ENCODE data around the gene FANCL.
A peak's percentile ranks its signal among the peaks of the same experiment; 100 is the strongest.
"Not testable (repeated sequence)": the region's sequence is repeated elsewhere in the genome, so short reads cannot be mapped to it uniquely, and the experiment has no call there.

FANCL gene

DNA sequence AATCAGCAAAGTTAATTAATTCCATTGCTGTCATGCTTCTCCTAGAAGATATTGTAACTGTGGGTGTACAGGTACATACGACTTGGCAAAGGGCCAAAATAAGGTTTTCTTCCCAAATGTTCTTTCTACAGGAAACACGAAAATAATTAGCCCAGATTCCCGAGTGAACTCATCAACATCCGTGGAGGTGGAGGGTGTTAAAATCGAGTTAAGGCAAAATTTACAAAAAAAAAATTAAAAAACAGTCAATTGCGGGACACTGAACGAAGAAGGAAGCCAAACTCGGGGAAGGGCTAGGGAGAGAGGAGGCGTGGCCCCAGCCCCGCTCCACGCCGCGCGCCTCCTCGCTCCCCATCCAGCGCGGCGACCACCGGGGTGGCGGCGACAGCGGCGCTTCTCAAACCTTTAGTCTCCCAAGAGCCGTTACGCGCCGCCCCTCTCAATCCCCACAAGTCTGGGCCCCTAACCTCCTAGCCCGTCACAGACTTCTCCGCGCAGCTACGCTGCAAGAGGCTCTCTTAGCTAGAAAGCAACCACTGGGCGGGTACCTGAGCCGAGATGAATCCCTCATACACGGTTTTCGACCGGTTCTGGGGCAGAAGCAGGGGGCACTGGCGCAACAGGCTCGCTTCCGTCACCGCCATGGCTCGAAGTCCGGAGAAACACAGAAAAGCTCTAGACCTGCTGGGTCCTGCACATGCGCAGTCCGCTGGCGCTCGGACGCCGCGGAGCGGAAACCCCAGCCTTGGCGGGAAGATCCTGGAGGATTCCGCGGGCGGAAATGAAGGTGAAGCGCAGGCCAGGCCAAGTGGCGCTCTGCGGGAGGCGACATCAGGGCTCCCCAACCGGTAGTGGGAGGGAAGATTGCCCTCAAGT lies at the start of gene FANCL:
FANCL (minus strand) TSS at position 656 of the 876 bp plus-strand sequence; CDS start at position 644, 12 bp downstream.
- DNase-seq, result peak; percentile 88 to 90

GRCh38 chr2:58289029-58289428 lies 47.9 kb upstream of the FANCL start:
- no peak for DNase-seq

- DNase-seq, result no peak
These were observed 42.8 kb upstream of the FANCL start for GRCh38 chr2:58283931-58284330.

DNA sequence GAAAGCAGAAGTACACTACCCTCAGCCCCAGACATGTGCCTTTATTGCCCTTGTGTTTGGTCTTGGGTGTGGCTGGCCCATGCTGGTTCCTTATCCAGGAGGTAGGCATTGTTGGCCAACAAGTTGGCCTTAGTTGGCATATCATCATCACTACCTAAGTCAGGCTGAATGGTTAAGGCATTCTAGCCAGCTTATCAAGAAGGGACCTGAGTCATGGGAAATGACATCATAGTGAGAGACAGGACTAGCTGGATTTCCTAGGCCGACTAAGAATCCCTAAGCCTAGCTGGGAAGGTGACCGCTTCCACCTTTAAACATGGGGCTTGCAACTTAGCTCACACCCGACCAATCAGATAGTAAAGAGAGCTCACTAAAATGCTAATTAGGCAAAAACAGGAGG lies 34.0 kb upstream of the FANCL start:
- DNase-seq, result not testable (repeated sequence)

DNA sequence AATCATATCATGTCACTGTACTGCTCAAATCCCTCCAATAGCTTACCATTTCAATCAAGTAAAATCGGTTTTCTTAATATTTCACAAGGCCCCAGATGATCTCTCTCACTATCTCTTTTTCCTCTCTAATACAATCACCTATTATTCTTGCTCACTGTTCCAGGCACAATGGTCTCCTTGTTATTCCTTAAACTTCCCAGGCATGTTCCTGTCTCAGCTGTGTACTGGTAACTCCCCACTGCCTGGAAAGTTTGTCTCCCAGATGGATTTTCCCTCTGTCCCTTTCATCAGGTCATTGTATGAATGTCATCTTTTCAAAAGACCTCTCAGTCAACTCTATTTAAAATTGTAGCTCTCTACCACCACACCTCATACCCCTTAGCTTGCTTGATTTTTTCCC lies 30.7 kb upstream of the FANCL start:
- no peak for DNase-seq

- DNase-seq, result no peak
These were observed 27.6 kb upstream of the FANCL start for GRCh38 chr2:58268685-58269084.

GRCh38 chr2:58266211-58266610 lies 25.1 kb upstream of the FANCL start:
- no peak for DNase-seq

- DNase-seq, result no peak
These were observed 20.1 kb upstream of the FANCL start for GRCh38 chr2:58261209-58261608.

- DNase-seq, result peak; percentile 26 to 31
These were observed 17.3 kb upstream of the FANCL start for GRCh38 chr2:58258456-58258855.

GRCh38 chr2:58251331-58252201 lies 10.4 kb upstream of the FANCL start:
- not testable (repeated sequence) for DNase-seq

DNA sequence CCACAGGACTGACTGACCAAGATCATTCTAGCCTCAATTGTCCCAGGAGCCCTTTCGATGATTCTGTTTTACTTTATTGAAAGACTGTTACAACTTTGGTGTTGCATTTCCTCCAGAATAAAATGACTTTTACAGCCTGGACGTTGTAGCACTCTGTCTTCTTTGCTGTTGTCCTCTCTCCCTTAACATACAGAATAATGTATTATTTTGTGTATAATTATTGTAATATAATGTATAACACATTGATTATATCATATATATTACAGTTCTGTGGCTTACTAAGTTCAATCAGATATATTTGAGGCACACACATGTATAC lies 380 bp upstream of the FANCL start:
- no peak for DNase-seq

- DNase-seq, result no peak
These were observed 1.7 kb downstream of the FANCL start for GRCh38 chr2:58239243-58239925.

GRCh38 chr2:58237741-58238140 lies 3.4 kb downstream of the FANCL start:
- no peak for DNase-seq

- DNase-seq, result no peak
These were observed 5.1 kb downstream of the FANCL start for GRCh38 chr2:58235984-58236383.

DNA sequence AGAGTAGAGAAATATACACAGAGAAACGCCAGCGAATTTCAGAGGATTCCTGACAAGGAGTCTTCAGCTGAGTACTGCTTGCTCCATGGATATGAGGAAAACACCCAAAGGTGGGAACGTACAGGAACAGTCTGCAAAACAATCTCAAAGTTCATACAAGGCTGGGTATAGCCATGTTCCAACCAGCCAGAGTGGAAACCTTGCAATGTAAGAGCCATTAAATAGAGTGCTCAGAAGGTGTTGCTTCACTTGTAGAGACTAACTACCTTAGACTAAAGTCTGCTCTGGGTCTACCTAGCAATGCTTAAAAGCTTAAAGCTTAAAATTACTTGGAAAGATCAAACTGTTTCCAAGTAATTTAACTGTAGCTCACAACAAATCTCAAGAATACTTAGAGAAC lies 6.0 kb downstream of the FANCL start:
- DNase-seq, result no peak

GRCh38 chr2:58228299-58228698 lies 12.8 kb downstream of the FANCL start:
- no peak for DNase-seq

DNA sequence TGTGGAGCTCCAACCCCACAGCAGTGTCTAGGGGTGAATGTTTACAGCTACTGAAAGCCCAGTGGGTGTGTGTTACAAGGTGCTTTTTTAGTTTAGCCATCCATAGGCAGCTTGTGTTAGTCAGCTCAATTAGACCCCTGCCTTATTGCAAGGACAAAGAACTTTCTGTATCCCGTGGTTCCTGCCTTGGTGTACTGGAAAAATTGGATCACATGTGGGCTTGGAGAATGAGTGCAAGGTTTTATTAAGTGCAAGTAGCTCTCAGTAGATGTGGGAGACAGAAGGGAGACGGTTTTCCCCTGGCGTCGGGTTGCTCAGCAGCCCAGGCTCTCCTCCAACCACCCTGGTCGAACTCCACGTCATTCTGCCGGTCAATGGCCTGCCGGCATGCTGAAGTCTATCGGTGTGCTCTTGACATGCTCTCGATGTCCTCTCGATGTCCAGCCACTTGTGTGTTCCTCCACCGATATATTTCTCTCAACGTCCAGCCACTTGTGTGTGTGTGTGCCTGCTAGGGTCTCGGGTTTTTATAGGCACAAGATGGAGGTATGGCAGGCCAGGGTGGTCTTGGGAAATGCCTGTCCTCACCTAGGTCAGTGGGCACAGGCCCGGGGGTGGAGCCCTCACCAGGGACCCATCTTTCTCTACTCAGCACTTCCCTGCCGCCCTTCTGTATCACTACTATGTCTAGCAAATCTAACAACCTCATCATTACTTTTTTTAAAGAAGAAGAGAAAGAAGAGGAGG lies 13.8 kb downstream of the FANCL start:
- no peak for DNase-seq

- no peak for DNase-seq
These were observed 19.2 kb downstream of the FANCL start for GRCh38 chr2:58221909-58222308.

DNA sequence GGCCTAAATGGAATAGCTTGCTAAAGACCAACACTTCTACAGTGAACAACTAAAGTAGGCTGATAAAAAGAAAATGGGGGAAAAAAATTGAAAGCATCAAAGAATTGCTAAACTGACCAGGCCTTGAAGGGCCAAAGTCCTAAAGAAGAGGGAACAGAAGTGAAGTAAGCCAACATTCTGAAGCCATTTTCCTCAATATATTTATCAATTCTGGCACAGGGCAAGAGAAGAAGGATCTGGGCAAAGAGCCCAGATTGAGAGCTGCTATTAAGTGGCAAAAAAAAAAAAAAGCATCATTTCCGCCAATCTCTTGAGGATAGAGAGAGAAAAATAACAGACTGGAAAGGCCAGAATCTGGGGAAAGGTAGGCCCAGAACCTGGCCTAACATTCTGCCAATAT lies 25.7 kb downstream of the FANCL start:
- no peak for DNase-seq

- not testable (repeated sequence) for DNase-seq
These were observed 30.1 kb downstream of the FANCL start for GRCh38 chr2:58210951-58211568.

DNA sequence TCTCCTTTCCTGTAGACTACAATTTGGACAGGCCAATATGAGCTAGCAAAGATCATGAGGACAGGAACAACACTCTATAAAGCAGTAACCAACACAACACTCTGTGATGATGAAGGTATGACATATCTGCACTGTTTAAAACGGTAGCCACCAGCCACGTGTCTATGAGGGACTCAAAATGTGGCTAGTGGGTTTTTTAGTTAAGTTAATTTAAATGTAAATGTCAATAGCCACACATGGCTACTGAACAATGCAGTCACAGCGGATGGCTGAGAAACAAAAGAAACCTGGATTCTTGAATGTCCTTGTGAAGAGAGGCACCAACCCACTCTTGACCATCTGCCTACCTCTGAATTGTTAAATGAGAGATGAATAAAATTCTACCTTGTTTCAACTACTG lies 33.9 kb downstream of the FANCL start:
- DNase-seq, result no peak

GRCh38 chr2:58206785-58207184 lies 34.3 kb downstream of the FANCL start:
- no peak for DNase-seq

All from activated T-cell treated with anti-CD3 and anti-CD28 coated beads, Interleukin-2, amount 50 U/mL, for 48 hours (primary cell).